VCaP (cell line): ENCODE data around the gene ABCC10.

Experiments used
- H3K27ac ChIP-seq: fragments of 450-650 bp; 2 replicates; pipeline ENCODE4 v1.5.1; 2017
- TF ChIP-seq, protein P1 (sequence below): fragments of 450-650 bp; conservative IDR thresholded peaks from 2 replicates; pipeline ENCODE4 v1.5.1; 2017; ENCODE audit warnings: mild to moderate bottlenecking, moderate library complexity

ABCC10 gene

DNA sequence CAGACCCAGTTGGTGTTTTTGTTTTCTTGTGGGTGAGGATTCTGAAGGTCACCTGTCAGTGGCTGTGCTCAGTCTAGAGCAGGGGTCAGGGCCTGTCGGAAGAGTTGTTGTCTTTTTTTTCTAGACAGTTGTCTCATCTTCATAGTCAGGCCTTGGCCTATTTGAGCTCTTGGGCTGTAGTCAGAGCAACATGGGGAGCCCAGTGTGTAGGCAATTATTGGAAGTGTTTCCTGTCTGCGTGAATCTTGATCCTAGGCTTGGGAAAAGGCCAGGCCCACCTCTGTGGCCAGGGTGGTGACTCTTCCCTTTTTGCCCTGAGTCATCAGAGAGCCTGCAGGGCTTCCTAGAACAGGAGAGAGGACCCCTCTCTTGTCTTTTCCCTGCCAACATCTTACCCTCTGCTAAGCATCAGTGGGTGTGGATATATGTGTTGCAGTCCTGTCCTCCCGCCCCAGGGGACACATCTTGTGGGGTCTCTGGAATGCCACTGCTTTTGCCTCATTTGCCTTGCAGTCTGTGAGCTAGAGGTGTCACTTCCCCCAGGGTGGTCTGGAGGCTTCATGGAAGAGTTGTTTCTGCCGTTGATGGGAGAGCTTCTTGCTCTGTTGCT, 61.4 kb downstream of the ABCC10 start:
- TF ChIP-seq, protein P1, sequence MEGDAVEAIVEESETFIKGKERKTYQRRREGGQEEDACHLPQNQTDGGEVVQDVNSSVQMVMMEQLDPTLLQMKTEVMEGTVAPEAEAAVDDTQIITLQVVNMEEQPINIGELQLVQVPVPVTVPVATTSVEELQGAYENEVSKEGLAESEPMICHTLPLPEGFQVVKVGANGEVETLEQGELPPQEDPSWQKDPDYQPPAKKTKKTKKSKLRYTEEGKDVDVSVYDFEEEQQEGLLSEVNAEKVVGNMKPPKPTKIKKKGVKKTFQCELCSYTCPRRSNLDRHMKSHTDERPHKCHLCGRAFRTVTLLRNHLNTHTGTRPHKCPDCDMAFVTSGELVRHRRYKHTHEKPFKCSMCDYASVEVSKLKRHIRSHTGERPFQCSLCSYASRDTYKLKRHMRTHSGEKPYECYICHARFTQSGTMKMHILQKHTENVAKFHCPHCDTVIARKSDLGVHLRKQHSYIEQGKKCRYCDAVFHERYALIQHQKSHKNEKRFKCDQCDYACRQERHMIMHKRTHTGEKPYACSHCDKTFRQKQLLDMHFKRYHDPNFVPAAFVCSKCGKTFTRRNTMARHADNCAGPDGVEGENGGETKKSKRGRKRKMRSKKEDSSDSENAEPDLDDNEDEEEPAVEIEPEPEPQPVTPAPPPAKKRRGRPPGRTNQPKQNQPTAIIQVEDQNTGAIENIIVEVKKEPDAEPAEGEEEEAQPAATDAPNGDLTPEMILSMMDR, result no peak
- H3K27ac ChIP-seq, result no peak overlapping the region

DNA sequence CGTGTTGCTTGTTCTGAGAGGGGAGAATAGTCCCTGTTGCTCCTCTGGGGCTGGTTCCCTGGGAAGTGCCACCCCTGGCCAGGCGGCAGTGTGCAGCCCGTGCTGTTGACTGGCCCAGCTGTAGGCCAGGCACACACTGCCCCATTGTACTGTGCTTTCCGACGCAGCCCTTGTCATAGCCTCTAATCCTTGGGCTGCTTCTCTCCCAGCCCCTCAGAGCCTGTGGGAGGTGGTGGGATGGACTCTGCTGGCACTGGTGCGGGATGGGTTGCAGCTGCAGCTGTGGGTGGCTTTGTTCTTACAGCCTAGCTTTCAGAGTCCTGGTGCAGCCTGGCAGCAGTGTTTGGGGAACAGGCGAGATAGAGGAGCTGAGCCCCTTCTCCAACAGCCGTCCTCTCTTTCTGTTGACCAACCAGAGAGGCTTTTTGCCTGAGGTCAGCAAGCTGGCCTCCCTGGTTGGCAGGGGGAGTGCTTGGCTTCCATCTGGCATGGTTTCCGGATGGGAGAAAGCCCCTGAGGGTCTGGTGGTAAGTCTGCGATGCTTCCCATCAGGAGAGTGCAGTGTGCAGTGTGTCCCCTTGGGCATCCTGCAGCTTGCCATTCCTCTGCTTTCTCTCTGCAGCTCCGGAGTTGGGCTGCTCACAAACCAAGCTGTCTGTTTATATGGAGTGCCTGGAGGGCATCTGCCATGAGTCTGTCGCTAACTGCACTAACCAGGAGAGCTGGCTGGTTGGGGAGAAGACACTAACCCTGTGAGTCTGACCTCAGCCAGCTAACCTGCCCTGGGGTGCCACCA, 62.1 kb downstream of the ABCC10 start:
- TF ChIP-seq, protein P1, result no peak
- no peak overlapping the region for H3K27ac ChIP-seq

DNA sequence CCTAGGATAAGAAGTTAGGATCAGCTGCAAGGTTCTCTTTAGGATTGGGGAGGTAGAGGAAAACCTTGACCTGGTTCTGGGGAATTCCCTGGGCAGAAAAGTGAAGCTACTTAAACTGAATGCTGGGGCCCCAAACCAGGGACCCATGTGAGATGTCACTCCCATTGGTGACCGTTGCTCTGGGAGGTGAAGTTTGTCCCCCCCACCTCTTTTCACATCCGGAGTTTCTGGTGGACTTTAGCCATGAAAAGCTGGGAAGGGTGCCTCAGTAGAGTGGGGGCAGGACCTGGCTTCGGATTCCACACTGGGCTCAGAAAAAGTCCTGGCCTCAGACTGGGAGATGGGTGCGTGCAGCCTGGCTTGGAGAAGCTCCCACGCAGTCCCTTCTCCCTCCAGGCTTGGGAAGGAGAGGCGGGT, 63.2 kb downstream of the ABCC10 start:
- H3K27ac ChIP-seq, result no peak overlapping the region
- TF ChIP-seq, protein P1, result no peak

DNA sequence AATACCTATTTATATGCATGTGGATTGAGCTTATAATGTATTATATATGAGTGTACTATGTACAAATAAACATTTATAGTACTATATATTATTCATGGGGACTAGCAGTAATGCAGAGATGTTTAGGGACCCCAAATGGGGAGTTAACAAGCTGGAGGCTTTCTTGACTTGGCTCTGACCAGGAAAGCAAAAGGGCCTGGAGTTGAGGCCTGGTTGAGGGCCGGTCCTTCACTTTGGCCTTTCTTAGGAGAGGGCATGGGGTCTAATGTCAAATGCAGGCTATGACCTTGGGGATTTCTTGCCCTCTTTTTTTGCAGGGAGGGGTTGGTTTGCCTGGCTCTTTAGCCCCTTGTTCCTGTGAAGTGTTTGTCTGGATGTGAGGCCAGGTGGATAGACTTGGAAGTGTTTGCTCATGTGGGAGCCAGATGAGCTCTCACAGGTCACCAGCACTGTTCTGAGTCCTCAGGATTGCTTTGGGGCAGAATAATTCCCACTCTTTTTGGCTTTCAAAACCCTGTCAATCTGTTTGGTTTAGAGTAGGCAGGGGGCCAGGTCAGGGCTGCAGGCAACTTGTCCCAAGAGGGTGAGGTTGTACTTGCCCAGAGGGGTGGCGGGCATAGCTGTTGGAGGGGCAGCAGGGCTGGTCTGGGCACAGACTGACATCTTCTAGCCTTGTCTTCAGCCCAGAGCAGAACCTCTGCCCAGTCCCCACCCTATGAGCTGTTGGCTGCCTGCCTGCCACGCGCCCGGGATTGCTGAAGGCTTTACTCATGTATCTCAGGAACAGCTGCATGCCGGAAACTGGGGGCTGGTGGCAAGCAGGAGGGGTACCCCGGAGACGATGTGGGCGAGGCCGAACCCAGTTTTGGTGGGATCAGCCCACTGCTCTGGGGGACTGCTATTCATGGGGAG, 64.7 kb downstream of the ABCC10 start:
- TF ChIP-seq, protein P1, result no peak
- no peak overlapping the region for H3K27ac ChIP-seq

DNA sequence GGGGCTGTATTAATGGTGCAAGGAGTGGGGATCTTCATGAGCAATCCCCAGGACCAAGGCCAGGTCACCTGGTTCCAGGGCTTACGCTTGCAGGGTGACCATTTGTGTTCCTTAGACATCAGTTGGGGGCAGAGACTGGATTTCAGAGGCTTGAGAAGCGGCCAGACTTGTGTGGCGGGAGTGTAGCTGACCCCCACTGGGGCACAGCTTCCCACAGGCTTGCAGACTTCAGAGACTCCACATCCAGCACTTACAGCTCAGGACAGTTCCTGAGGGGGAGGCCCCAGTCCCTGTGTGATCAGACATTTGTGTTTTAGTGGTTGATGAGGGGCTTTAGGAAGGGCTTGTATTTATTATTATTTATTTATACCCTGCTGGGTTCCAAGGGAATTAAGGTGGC, 65.3 kb downstream of the ABCC10 start:
- TF ChIP-seq, protein P1, result no peak
- no peak overlapping the region for H3K27ac ChIP-seq

DNA sequence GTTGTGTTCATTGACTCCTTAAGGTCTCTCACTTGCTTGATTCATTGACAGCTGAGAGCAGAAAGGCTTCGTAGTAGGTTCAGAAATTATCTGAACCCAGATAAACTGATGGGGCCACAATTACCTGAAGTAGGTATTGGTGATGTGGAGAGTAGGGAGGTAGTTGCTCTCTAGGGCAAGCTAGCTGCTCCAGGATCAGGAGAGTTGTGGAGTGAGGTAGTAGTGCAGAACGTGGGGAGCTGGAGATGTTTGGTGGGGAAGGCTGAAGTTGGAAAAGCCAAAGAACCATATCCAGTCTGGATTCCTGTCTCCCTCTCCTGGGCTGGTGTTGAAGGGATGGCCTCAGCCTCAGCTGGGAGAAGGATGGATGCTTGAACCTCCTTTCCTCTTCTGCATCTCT, 65.9 kb downstream of the ABCC10 start:
- TF ChIP-seq, protein P1, result no peak
- no peak overlapping the region for H3K27ac ChIP-seq

DNA sequence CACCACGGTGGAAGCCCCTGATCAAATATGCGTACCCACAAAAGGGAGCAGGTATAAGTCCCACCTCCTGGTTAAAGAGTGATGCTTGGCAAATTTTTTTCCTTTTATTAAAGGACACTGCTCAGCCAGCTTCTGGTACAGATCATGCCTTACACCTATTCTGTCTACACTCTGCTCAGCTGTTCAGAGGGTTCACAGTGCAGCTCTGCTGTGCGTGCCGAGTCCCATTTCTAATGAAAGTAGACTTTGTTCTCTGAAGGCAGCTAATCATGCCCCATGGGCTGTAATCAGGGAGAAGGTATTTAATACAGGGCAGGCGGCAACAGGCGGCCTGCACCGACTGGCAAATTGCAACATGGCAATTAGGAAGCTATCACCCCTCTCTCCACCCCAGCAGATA, 66.5 kb downstream of the ABCC10 start:
- no peak overlapping the region for H3K27ac ChIP-seq
- TF ChIP-seq, protein P1, result no peak
